Measurements from ENCODE around the gene UBE2J1. TPM values are rescaled to one million over a fixed set of nuclear protein-coding genes. Genes with fewer than 3 reads are reported as not detected.

The UBE2J1 gene
- total and polyA plus RNA-seq, 10 of the 15 experiments (the other 5 are each of a cell fraction or from before 2014, with no cell fraction given): 48.7 to 131 (median 90.0) TPM

DNA sequence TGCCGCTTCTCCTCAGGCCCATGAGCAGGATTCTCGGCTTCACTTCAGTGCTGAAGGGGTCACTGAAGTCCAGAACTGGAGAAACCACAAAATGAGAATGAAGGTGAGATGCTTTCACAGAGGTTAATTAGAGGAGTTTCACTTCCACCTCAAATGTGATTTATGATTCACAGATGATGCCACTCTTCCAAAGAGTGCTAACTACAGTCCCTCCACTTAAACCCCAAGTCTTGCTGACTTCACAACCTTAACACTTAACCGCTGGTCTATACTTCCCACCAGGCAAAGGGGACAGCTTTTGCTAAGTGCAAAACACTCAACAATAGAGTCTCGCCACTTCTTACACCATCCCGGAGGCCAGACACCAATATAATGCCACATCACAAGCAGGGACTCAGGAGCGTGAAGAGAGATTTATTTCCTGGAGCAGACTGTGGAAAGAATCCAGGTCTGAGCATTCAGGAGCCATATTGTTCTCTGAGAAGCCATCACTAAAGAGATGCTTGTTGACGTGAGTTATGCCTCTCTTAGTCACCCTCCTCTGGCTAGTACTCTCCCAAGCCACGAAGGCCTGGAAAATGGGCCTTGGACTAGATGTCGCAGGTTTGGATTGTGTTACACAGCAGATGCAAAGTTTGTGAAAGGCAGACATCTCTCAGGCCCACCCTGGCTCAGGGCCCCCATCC lies 35.1 kb upstream of the UBE2J1 start (continued):
- TF ChIP-seq, protein P1, sequence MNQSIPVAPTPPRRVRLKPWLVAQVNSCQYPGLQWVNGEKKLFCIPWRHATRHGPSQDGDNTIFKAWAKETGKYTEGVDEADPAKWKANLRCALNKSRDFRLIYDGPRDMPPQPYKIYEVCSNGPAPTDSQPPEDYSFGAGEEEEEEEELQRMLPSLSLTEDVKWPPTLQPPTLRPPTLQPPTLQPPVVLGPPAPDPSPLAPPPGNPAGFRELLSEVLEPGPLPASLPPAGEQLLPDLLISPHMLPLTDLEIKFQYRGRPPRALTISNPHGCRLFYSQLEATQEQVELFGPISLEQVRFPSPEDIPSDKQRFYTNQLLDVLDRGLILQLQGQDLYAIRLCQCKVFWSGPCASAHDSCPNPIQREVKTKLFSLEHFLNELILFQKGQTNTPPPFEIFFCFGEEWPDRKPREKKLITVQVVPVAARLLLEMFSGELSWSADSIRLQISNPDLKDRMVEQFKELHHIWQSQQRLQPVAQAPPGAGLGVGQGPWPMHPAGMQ (IDR thresholded peaks at IDR 0.05; ENCODE audit: borderline replicate concordance): no peak
- TF ChIP-seq ZNF384 (IDR thresholded peaks at IDR 0.05; ENCODE audit: borderline replicate concordance, low read depth, low read length) (no peak), RBBP5 (conservative IDR thresholded peaks at IDR 0.05) (no peak), SUPT20H (IDR thresholded peaks at IDR 0.05; ENCODE audit: borderline replicate concordance, control insufficient read depth, low read depth, low read length) (no peak), SUZ12 (IDR thresholded peaks at IDR 0.05; ENCODE audit: unreplicated experiment) (no peak), MXI1 (IDR thresholded peaks at IDR 0.05; ENCODE audit: low read depth, low read length) (peak; percentile 76; the same call in 1 of the 2 replicates), NRF1 (conservative IDR thresholded peaks at IDR 0.05; ENCODE audit: low read depth, low read length) (no peak), SREBF1 (IDR thresholded peaks at IDR 0.05; ENCODE audit: low read length) (no peak), PML (IDR thresholded peaks at IDR 0.05; ENCODE audit: low read length) (peak; percentile 82; the same call in 1 of the 2 replicates), KLF5 (IDR thresholded peaks at IDR 0.05; ENCODE audit: partially characterized antibody) (peak; percentile 71), RUNX3 (IDR thresholded peaks at IDR 0.05; ENCODE audit: low read length) (peak; percentile 99), TCF7 (IDR thresholded peaks at IDR 0.05; ENCODE audit: borderline replicate concordance) (no peak), ZZZ3 (IDR thresholded peaks at IDR 0.05; ENCODE audit: control insufficient read depth, insufficient read length, low read depth) (no peak), GABPA (IDR thresholded peaks at IDR 0.05; ENCODE audit: low read depth) (peak; percentile 60; the same call in 1 of the 2 replicates), STAT3 (IDR thresholded peaks at IDR 0.05; ENCODE audit: low read depth, low read length) (peak; percentile 84; the same call in 1 of the 2 replicates), HCFC1 (IDR thresholded peaks at IDR 0.05; ENCODE audit: low read length) (no peak), CBFB (IDR thresholded peaks at IDR 0.05; ENCODE audit: low read depth) (peak; percentile 95), BCL11A (IDR thresholded peaks at IDR 0.05; ENCODE audit: low read depth, low read length) (peak; percentile 100)
- TF ChIP-seq, protein P2, sequence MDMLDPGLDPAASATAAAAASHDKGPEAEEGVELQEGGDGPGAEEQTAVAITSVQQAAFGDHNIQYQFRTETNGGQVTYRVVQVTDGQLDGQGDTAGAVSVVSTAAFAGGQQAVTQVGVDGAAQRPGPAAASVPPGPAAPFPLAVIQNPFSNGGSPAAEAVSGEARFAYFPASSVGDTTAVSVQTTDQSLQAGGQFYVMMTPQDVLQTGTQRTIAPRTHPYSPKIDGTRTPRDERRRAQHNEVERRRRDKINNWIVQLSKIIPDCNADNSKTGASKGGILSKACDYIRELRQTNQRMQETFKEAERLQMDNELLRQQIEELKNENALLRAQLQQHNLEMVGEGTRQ (IDR thresholded peaks at IDR 0.05; ENCODE audit: borderline replicate concordance, low read depth, low read length): no peak
- TF ChIP-seq, protein P3, sequence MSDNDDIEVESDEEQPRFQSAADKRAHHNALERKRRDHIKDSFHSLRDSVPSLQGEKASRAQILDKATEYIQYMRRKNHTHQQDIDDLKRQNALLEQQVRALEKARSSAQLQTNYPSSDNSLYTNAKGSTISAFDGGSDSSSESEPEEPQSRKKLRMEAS (IDR thresholded peaks at IDR 0.05; ENCODE audit: low read depth, low read length): no peak
- TF ChIP-seq, protein P4, sequence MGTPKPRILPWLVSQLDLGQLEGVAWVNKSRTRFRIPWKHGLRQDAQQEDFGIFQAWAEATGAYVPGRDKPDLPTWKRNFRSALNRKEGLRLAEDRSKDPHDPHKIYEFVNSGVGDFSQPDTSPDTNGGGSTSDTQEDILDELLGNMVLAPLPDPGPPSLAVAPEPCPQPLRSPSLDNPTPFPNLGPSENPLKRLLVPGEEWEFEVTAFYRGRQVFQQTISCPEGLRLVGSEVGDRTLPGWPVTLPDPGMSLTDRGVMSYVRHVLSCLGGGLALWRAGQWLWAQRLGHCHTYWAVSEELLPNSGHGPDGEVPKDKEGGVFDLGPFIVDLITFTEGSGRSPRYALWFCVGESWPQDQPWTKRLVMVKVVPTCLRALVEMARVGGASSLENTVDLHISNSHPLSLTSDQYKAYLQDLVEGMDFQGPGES (IDR thresholded peaks at IDR 0.05): no peak
- TF ChIP-seq, protein P5, sequence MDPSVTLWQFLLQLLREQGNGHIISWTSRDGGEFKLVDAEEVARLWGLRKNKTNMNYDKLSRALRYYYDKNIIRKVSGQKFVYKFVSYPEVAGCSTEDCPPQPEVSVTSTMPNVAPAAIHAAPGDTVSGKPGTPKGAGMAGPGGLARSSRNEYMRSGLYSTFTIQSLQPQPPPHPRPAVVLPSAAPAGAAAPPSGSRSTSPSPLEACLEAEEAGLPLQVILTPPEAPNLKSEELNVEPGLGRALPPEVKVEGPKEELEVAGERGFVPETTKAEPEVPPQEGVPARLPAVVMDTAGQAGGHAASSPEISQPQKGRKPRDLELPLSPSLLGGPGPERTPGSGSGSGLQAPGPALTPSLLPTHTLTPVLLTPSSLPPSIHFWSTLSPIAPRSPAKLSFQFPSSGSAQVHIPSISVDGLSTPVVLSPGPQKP (IDR thresholded peaks at IDR 0.05; ENCODE audit: low read depth, low read length): no peak
- TF ChIP-seq, protein P6, sequence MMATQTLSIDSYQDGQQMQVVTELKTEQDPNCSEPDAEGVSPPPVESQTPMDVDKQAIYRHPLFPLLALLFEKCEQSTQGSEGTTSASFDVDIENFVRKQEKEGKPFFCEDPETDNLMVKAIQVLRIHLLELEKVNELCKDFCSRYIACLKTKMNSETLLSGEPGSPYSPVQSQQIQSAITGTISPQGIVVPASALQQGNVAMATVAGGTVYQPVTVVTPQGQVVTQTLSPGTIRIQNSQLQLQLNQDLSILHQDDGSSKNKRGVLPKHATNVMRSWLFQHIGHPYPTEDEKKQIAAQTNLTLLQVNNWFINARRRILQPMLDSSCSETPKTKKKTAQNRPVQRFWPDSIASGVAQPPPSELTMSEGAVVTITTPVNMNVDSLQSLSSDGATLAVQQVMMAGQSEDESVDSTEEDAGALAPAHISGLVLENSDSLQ (IDR thresholded peaks at IDR 0.05): peak; percentile 88
- TF ChIP-seq, protein P7, sequence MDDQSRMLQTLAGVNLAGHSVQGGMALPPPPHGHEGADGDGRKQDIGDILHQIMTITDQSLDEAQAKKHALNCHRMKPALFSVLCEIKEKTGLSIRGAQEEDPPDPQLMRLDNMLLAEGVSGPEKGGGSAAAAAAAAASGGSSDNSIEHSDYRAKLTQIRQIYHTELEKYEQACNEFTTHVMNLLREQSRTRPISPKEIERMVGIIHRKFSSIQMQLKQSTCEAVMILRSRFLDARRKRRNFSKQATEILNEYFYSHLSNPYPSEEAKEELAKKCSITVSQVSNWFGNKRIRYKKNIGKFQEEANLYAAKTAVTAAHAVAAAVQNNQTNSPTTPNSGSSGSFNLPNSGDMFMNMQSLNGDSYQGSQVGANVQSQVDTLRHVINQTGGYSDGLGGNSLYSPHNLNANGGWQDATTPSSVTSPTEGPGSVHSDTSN (IDR thresholded peaks at IDR 0.05; ENCODE audit: insufficient replicate concordance, low read depth, low read length): peak; percentile 74
